Measurements from ENCODE around the gene POU6F2. TPM values are rescaled to one million over a fixed set of nuclear protein-coding genes. Genes with fewer than 3 reads are reported as not detected.

POU6F2 gene
- total and polyA plus RNA-seq, 2 donors (not counting 1 experiment from before 2014, with no cell fraction given), result under 0.01 TPM; not detected in 1

DNA sequence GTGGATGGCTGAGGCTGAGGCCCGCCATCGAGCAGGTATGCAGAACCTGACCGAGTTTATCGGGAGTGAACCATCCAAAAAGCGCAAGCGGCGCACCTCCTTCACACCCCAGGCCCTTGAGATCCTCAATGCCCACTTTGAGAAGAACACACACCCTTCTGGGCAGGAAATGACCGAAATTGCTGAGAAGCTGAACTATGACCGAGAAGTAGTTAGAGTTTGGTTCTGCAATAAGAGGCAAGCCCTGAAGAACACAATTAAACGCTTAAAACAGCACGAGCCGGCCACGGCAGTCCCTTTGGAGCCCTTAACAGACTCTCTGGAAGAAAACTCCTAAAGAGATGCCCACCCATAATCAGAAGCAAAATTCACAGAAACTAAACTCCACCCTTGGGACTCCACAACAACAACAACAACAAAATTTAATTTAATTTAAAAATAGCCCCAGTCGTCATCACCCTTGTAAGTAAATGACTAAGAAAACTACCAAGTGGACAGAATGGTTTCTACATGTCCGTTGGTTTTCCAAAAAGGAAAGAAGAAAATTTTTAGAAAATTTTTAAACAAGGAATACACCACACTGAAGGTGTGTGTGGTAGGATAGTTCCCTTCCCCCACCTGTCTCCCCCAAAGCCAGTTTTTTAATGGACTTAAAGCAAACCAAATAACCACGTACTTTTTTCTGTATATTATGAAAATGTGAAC, 486.8 kb downstream of the POU6F2 start:
- Histone ChIP-seq H4K20me1 (ENCODE audit: control insufficient read depth, extremely low read depth, insufficient read depth, low read length) (no peaks in the 10 kb centered on the region), H3K27me3 (ENCODE audit: control insufficient read depth, insufficient read depth, low read length) (peaks cover 3% of the 10 kb centered on the region), H3K9ac (ENCODE audit: insufficient read depth, low read length) (no peak overlapping the region), H3K9me3 (ENCODE audit: control insufficient read depth, insufficient read depth, low read depth, low read length) (no peaks in the 10 kb centered on the region), H3K4me1 (ENCODE audit: control insufficient read depth, extremely low read depth, insufficient read depth, low read length) (no peaks in the 10 kb centered on the region), H3K36me3 (ENCODE audit: control insufficient read depth, insufficient read depth, low read length) (no peaks in the 10 kb centered on the region), H2AFZ (ENCODE audit: low read length) (no peak overlapping the region), H3K4me3 (replicated peaks in 1 of 4; ENCODE audit: control extremely low read depth in 1 of 4, insufficient read depth in 1 of 4, low read depth in 3 of 4, low read length in 4 of 4) (no peak overlapping the region), H3K27ac (ENCODE audit: insufficient read depth, low read length) (no peak overlapping the region), H3K4me2 (ENCODE audit: extremely low read depth, insufficient read depth, low read length) (no peak overlapping the region), H3K79me2 (ENCODE audit: control insufficient read depth, insufficient read depth, low read length) (no peaks in the 10 kb centered on the region)
- no peak for TF ChIP-seq EZH2 (IDR thresholded peaks at IDR 0.05; ENCODE audit: low read length, missing control alignments)
- TF ChIP-seq, protein P1, sequence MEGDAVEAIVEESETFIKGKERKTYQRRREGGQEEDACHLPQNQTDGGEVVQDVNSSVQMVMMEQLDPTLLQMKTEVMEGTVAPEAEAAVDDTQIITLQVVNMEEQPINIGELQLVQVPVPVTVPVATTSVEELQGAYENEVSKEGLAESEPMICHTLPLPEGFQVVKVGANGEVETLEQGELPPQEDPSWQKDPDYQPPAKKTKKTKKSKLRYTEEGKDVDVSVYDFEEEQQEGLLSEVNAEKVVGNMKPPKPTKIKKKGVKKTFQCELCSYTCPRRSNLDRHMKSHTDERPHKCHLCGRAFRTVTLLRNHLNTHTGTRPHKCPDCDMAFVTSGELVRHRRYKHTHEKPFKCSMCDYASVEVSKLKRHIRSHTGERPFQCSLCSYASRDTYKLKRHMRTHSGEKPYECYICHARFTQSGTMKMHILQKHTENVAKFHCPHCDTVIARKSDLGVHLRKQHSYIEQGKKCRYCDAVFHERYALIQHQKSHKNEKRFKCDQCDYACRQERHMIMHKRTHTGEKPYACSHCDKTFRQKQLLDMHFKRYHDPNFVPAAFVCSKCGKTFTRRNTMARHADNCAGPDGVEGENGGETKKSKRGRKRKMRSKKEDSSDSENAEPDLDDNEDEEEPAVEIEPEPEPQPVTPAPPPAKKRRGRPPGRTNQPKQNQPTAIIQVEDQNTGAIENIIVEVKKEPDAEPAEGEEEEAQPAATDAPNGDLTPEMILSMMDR (conservative IDR thresholded peaks at IDR 0.05 in 1 of 2, IDR thresholded peaks at IDR 0.05 in 1 of 2; ENCODE audit: low read depth in 1 of 2, low read length in 2 of 2), result no peak
- no peak for DNase-seq (ENCODE audit: low read depth in 2 of 2)

DNA sequence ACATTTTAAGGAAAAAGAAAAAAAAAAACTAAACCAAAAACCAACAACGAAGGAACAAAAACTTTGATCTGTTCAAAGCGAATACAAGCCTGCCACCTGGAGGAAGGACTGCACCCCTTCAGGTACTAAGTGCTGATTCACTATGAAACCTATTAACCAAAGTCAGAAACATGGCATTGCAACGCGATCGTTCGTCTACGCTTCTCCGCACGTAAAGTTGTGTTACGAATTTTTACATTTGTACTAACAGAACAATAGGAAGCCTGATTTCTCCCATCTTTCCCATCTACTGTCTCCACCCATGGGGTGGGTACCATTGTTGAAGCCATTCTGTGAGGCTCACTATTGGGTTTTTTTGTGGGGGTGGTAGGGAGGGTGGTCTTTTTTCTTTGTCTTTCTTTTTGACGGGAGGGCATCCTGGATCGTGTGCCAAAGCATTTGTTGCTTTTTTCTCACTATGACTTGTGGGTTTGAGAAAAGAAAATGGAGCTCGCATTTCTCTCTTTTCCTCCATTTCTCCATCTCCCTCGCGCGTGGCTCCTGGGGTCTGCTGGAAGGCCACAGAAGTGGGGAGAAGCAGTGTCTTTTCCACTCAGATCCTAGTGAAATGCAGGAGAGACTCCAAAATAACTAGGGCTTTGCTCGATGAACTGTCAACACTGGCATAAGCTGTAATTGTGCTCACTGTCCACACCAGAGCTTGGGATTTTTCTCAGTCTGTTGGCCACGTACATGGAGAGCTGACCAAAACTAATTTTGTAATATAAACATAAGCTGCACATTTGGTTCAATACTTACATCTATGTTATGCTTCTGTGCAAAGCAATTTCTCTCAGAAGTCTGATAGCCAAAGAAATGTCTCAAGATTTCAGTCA, 487.6 kb downstream of the POU6F2 start:
- Histone ChIP-seq H2AFZ (ENCODE audit: low read length) (no peak overlapping the region), H3K4me2 (ENCODE audit: extremely low read depth, insufficient read depth, low read length) (peak overlapping the region; percentile 52), H3K9ac (ENCODE audit: insufficient read depth, low read length) (no peak overlapping the region), H3K4me1 (ENCODE audit: control insufficient read depth, extremely low read depth, insufficient read depth, low read length) (no peaks in the 10 kb centered on the region), H3K27ac (ENCODE audit: insufficient read depth, low read length) (no peak overlapping the region), H3K9me3 (ENCODE audit: control insufficient read depth, insufficient read depth, low read depth, low read length) (no peaks in the 10 kb centered on the region), H3K36me3 (ENCODE audit: control insufficient read depth, insufficient read depth, low read length) (no peaks in the 10 kb centered on the region), H4K20me1 (ENCODE audit: control insufficient read depth, extremely low read depth, insufficient read depth, low read length) (no peaks in the 10 kb centered on the region), H3K27me3 (ENCODE audit: control insufficient read depth, insufficient read depth, low read length) (peaks cover 3% of the 10 kb centered on the region), H3K4me3 (replicated peaks in 1 of 4; ENCODE audit: control extremely low read depth in 1 of 4, insufficient read depth in 1 of 4, low read depth in 3 of 4, low read length in 4 of 4) (peak overlapping the region in 1 of 4 experiments; percentile 9), H3K79me2 (ENCODE audit: control insufficient read depth, insufficient read depth, low read length) (no peaks in the 10 kb centered on the region)
- TF ChIP-seq EZH2 (IDR thresholded peaks at IDR 0.05; ENCODE audit: low read length, missing control alignments), result no peak
- TF ChIP-seq, protein P1 (conservative IDR thresholded peaks at IDR 0.05 in 1 of 2, IDR thresholded peaks at IDR 0.05 in 1 of 2; ENCODE audit: low read depth in 1 of 2, low read length in 2 of 2), result peak; percentile 69 to 81
- DNase-seq (ENCODE audit: low read depth in 2 of 2), result peak; percentile 66 to 71

DNA sequence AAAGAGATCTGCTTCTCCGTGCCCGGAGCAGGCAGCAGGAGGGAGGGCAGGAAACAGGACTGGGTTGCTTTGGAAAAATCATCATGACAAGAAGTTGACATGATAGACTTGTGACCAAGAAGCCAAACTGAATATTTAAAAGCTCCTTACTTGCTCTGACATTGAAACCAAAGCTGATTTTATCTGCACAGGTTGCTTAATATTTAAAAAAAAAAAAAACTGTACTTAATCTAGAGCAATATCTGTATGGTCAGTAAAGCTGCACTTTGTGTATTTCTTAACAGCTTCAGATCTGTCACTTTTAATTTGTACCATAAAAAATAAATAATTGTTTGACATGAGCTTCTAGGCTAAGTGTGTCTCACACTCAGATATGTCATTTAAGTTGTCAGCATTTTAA, 490.6 kb downstream of the POU6F2 start:
- H3K4me1 ChIP-seq (ENCODE audit: control insufficient read depth, extremely low read depth, insufficient read depth, low read length), result no peaks in the 10 kb centered on the region
- no peak overlapping the region for H2AFZ ChIP-seq (ENCODE audit: low read length)
- H3K9me3 ChIP-seq (ENCODE audit: control insufficient read depth, insufficient read depth, low read depth, low read length), result no peaks in the 10 kb centered on the region
- no peaks in the 10 kb centered on the region for H3K36me3 ChIP-seq (ENCODE audit: control insufficient read depth, insufficient read depth, low read length)
- no peaks in the 10 kb centered on the region for H3K27me3 ChIP-seq (ENCODE audit: control insufficient read depth, insufficient read depth, low read length)
- no peak for DNase-seq (ENCODE audit: low read depth in 2 of 2)
- H3K4me3 ChIP-seq (replicated peaks in 1 of 4; ENCODE audit: control extremely low read depth in 1 of 4, insufficient read depth in 1 of 4, low read depth in 3 of 4, low read length in 4 of 4), result no peak overlapping the region
- no peak overlapping the region for H3K4me2 ChIP-seq (ENCODE audit: extremely low read depth, insufficient read depth, low read length)
- H3K9ac ChIP-seq (ENCODE audit: insufficient read depth, low read length), result no peak overlapping the region
- no peak for TF ChIP-seq EZH2 (IDR thresholded peaks at IDR 0.05; ENCODE audit: low read length, missing control alignments)
- TF ChIP-seq, protein P1 (conservative IDR thresholded peaks at IDR 0.05 in 1 of 2, IDR thresholded peaks at IDR 0.05 in 1 of 2; ENCODE audit: low read depth in 1 of 2, low read length in 2 of 2), result no peak
- H4K20me1 ChIP-seq (ENCODE audit: control insufficient read depth, extremely low read depth, insufficient read depth, low read length), result no peaks in the 10 kb centered on the region
- no peaks in the 10 kb centered on the region for H3K79me2 ChIP-seq (ENCODE audit: control insufficient read depth, insufficient read depth, low read length)
- no peak overlapping the region for H3K27ac ChIP-seq (ENCODE audit: insufficient read depth, low read length)

Data from fibroblast of lung (primary cell).